HG03135 (cell line): ENCODE results near the gene ENDOV.

ENCODE experiments used
- ATAC-seq: cut with Tn5 transposase; IDR thresholded peaks from one replicate; pipeline ENCODE4 v1.9.1; 2021; ENCODE audit warnings: mild to moderate bottlenecking, moderate library complexity; ENCODE audit not compliant: unreplicated experiment

ENDOV gene

GRCh38 chr17:80464486-80464885, 49.5 kb downstream of the ENDOV start:
- ATAC-seq = no peak

- ATAC-seq = no peak
Measured at GRCh38 chr17:80465327-80465974, 50.5 kb downstream of the ENDOV start.

- no peak for ATAC-seq
Measured at GRCh38 chr17:80466188-80466705, 51.3 kb downstream of the ENDOV start.

GRCh38 chr17:80468242-80468641, 53.3 kb downstream of the ENDOV start:
- no peak for ATAC-seq

GRCh38 chr17:80468781-80469493, 54.0 kb downstream of the ENDOV start:
- ATAC-seq = no peak

GRCh38 chr17:80469667-80470066, 54.7 kb downstream of the ENDOV start:
- no peak for ATAC-seq

GRCh38 chr17:80470603-80471002, 55.6 kb downstream of the ENDOV start:
- no peak for ATAC-seq

- ATAC-seq = no peak
Measured at GRCh38 chr17:80471922-80472321, 57.0 kb downstream of the ENDOV start.

- no peak for ATAC-seq
Measured at GRCh38 chr17:80472996-80473395, 58.0 kb downstream of the ENDOV start.

GRCh38 chr17:80473701-80474100, 58.7 kb downstream of the ENDOV start:
- ATAC-seq = no peak

GRCh38 chr17:80474231-80474960, 59.4 kb downstream of the ENDOV start:
- no peak for ATAC-seq

GRCh38 chr17:80474961-80475909, 60.3 kb downstream of the ENDOV start:
- no peak for ATAC-seq

GRCh38 chr17:80475910-80476876, 61.2 kb downstream of the ENDOV start, which contains the start of gene NPTX1:
TSS of gene NPTX1 (minus strand) at chr17:80476607. CDS start at chr17:80476446, 161 bp downstream.
- no peak for ATAC-seq

- no peak for ATAC-seq
Measured at GRCh38 chr17:80476877-80477646, 62.1 kb downstream of the ENDOV start.

- no peak for ATAC-seq
Measured at GRCh38 chr17:80477647-80478478, 62.9 kb downstream of the ENDOV start.

GRCh38 chr17:80478487-80479245, 63.7 kb downstream of the ENDOV start:
- no peak for ATAC-seq

GRCh38 chr17:80479246-80479566, 64.2 kb downstream of the ENDOV start:
- ATAC-seq = no peak
